ENCODE results near the gene MUC22.
"Not testable (repeated sequence)": the region's sequence is repeated elsewhere in the genome, so short reads cannot be mapped to it uniquely, and the experiment has no call there.

The MUC22 gene

GRCh38 chr6:31000067-31000860 lies 10.0 kb upstream of the MUC22 start:
- not testable (repeated sequence) for FAIRE-seq

GRCh38 chr6:31001281-31001888 lies 8.9 kb upstream of the MUC22 start:
- no peak for FAIRE-seq

- no peak for FAIRE-seq
Measured at GRCh38 chr6:31002471-31002870, 7.8 kb upstream of the MUC22 start.

- FAIRE-seq = no peak
Measured at GRCh38 chr6:31004794-31005193, 5.5 kb upstream of the MUC22 start.

GRCh38 chr6:31005249-31006020 lies 4.8 kb upstream of the MUC22 start:
- FAIRE-seq = no peak

GRCh38 chr6:31007694-31008093 lies 2.6 kb upstream of the MUC22 start:
- FAIRE-seq = no peak

- no peak for FAIRE-seq
Measured at GRCh38 chr6:31008165-31008564, 2.1 kb upstream of the MUC22 start.

- FAIRE-seq = no peak
Measured at GRCh38 chr6:31009731-31010130, 543 bp upstream of the MUC22 start.

GRCh38 chr6:31011153-31011552 lies 879 bp downstream of the MUC22 start:
- FAIRE-seq = no peak

- FAIRE-seq = no peak
Measured at GRCh38 chr6:31016659-31017299, 6.5 kb downstream of the MUC22 start.

GRCh38 chr6:31017436-31017835 lies 7.2 kb downstream of the MUC22 start:
- FAIRE-seq = not testable (repeated sequence)

GRCh38 chr6:31020057-31020456 lies 9.8 kb downstream of the MUC22 start:
- no peak for FAIRE-seq

- not testable (repeated sequence) for FAIRE-seq
Measured at GRCh38 chr6:31020631-31021255, 10.5 kb downstream of the MUC22 start.

GRCh38 chr6:31021705-31022531 lies 11.6 kb downstream of the MUC22 start:
- not testable (repeated sequence) for FAIRE-seq

- no peak for FAIRE-seq
Measured at GRCh38 chr6:31025595-31025994, 15.3 kb downstream of the MUC22 start.

GRCh38 chr6:31031095-31031494 lies 20.8 kb downstream of the MUC22 start:
- FAIRE-seq = no peak

- no peak for FAIRE-seq
Measured at GRCh38 chr6:31033075-31033474, 22.8 kb downstream of the MUC22 start.

GRCh38 chr6:31035862-31036497 lies 25.7 kb downstream of the MUC22 start:
- no peak for FAIRE-seq

- no peak for FAIRE-seq
Measured at GRCh38 chr6:31037169-31037568, 26.9 kb downstream of the MUC22 start.

- FAIRE-seq = no peak
Measured at GRCh38 chr6:31037682-31038081, 27.4 kb downstream of the MUC22 start.

- FAIRE-seq = no peak
Measured at GRCh38 chr6:31038559-31038958, 28.3 kb downstream of the MUC22 start.

Data from colon (tissue), 2 donors.